ENCODE measurements around the gene TFCP2L1. TPM values are rescaled to one million over a fixed set of nuclear protein-coding genes. Genes with fewer than 3 reads are reported as not detected.
"Not testable (repeated sequence)": the region's sequence is repeated elsewhere in the genome, so short reads cannot be mapped to it uniquely, and the experiment has no call there.

TFCP2L1 gene
- total RNA-seq, 1 donor from 2014 or later = 4.6 TPM

DNA sequence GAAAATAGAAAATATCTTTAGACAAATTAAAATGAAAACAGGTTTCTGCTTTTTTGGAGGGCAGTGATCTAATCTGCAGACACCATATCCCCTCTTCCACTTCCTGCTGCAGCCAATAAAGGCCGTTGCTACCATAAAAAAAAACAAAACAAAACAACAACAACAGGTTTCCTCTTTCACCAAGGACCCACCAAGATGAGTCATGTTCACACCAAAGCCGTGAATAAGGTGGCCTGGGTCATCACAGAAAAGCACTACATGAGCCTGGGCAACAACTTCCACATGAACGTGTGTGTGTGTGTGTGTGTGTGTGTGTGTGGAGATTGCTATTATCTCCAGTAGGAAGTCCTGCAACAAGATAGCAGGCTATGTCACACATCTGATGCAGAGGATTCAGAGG is 24.8 kb upstream of the TFCP2L1 start:
- H3K27ac Mint-ChIP-seq = no peak overlapping the region
- DNase-seq (ENCODE audit: extremely low spot score, unreplicated experiment) = no peak
- H3K4me3 Mint-ChIP-seq = no peak overlapping the region
- H3K4me1 Mint-ChIP-seq (ENCODE audit: unreplicated experiment) = no peaks in the 10 kb centered on the region
- H3K9me3 Mint-ChIP-seq = no peaks in the 10 kb centered on the region
- peaks cover 12% of the 10 kb centered on the region for H3K27me3 Mint-ChIP-seq
- no peaks in the 10 kb centered on the region for H3K36me3 Mint-ChIP-seq
- no peak for TF ChIP-seq CTCF (conservative IDR thresholded peaks at IDR 0.05)

GRCh38 chr2:121309323-121309722 is 24.3 kb upstream of the TFCP2L1 start:
- no peak overlapping the region for H3K4me3 Mint-ChIP-seq
- no peaks in the 10 kb centered on the region for H3K4me1 Mint-ChIP-seq (ENCODE audit: unreplicated experiment)
- H3K27me3 Mint-ChIP-seq = peaks cover 13% of the 10 kb centered on the region

DNA sequence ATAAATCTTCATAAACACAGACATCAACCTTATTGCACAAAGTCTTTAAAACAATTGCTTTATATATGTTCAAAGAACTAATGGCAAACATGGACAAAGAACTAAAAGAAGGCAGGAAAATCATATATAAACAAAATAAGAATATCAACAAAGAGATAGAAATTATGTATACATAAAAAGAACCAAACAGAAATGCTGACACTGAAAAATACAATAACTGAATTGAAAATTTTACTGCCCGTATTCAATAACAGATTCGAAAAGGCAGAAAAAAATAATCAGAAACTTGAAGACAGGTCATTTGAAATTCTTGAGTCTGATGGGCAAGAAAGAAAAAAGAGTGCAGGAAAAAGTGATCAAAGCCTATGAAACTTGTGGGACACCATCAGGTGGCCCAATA is 22.0 kb upstream of the TFCP2L1 start:
- Mint-ChIP-seq H3K9me3 (no peaks in the 10 kb centered on the region), H3K27me3 (peaks cover 15% of the 10 kb centered on the region), H3K4me1 (ENCODE audit: unreplicated experiment) (no peaks in the 10 kb centered on the region), H3K36me3 (no peaks in the 10 kb centered on the region), H3K4me3 (no peak overlapping the region), H3K27ac (no peak overlapping the region)
- DNase-seq (ENCODE audit: extremely low spot score, unreplicated experiment) = no peak
- no peak for TF ChIP-seq CTCF (conservative IDR thresholded peaks at IDR 0.05)

More at GRCh38 chr2:121309323-121309722, 24.3 kb upstream of the TFCP2L1 start:
- no peak overlapping the region for H3K27ac Mint-ChIP-seq
- TF ChIP-seq CTCF (conservative IDR thresholded peaks at IDR 0.05) = no peak
- H3K9me3 Mint-ChIP-seq = no peaks in the 10 kb centered on the region
- H3K36me3 Mint-ChIP-seq = no peaks in the 10 kb centered on the region
- DNase-seq (ENCODE audit: extremely low spot score, unreplicated experiment) = no peak

DNA sequence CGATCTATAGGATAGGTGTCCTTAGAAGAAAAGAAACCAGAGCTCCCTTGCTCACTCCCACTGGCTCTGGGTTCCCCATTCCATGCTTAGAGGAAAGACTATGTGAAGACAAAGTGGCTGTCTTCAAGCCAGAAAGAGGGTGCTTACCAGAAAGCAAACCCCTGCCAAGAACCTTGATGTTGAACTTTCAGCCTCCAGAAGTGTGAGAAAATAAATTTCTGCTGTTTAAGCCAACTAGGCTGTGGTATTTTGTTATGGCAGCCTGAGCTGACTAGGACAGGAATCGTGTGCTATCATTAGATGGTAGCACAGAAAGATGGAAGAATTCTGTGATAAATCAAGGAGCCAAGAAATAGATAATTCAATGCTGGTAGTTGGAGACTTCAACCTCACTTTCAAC is 19.9 kb upstream of the TFCP2L1 start:
- no peaks in the 10 kb centered on the region for H3K9me3 Mint-ChIP-seq
- TF ChIP-seq CTCF (conservative IDR thresholded peaks at IDR 0.05) = no peak
- H3K4me1 Mint-ChIP-seq (ENCODE audit: unreplicated experiment) = no peaks in the 10 kb centered on the region
- H3K27me3 Mint-ChIP-seq = peaks cover 18% of the 10 kb centered on the region
- H3K36me3 Mint-ChIP-seq = no peaks in the 10 kb centered on the region
- DNase-seq (ENCODE audit: extremely low spot score, unreplicated experiment) = no peak
- no peak overlapping the region for H3K27ac Mint-ChIP-seq
- no peak overlapping the region for H3K4me3 Mint-ChIP-seq

DNA sequence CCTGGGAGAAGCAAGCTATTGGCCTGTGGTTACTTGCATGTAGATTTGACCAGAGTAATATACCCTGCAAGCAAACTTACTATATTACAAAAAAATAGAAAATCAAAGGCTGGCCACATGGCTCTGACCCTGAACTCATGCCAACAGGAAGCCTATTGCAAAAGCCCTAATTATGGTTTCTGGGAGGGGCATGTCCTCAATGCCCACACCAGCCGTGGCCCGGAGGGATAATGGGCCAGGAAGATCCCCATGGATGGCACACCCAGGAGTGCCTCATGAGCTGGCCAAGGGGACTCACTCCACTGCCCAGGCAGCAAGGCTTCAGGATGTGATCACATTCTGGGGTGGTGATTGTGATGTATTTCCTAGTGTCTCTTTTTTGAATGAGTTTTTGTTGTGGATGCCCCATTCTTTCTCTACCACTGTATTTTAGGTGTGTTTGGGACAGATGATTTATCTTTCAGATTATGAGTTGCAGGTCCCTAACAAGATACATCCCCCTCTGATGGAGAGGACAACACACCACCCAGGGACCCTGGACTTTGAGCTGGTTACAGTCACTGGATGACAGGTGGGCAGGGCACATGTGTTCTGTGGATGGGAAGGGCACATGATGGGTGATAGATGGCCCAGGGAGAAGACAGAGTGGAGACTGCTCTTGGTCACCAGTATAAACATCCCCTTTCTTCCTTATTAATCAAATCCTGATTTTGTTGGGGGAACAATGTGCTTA is 18.7 kb upstream of the TFCP2L1 start:
- H3K27me3 Mint-ChIP-seq = peaks cover 17% of the 10 kb centered on the region
- no peak for TF ChIP-seq CTCF (conservative IDR thresholded peaks at IDR 0.05)
- no peaks in the 10 kb centered on the region for H3K4me1 Mint-ChIP-seq (ENCODE audit: unreplicated experiment)
- H3K4me3 Mint-ChIP-seq = no peak overlapping the region
- no peaks in the 10 kb centered on the region for H3K36me3 Mint-ChIP-seq
- H3K9me3 Mint-ChIP-seq = no peaks in the 10 kb centered on the region
- H3K27ac Mint-ChIP-seq = no peak overlapping the region
- no peak for DNase-seq (ENCODE audit: extremely low spot score, unreplicated experiment)

DNA sequence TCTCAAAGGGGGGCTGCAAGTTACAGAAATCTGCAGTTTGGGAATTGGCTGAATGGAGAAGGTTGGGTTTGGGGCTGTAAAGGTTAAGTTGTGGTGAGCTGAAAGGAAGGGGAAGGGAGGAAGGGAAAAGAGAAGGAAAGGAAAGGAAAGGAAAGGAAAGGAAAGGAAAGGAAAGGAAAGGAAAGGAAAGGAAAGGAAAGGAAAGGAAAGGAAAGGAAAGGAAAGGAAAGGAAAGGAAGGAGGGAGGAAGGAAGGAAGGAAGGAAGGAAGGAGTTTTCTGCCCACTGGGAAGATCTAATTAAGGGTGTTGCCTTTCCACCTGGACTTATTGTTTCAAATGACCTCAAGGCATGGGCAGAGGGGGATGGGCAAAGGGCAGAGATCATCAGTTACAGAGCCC is 16.2 kb upstream of the TFCP2L1 start:
- peaks cover 14% of the 10 kb centered on the region for H3K27me3 Mint-ChIP-seq
- H3K4me1 Mint-ChIP-seq (ENCODE audit: unreplicated experiment); DNase-seq (ENCODE audit: extremely low spot score, unreplicated experiment); H3K27ac Mint-ChIP-seq; H3K9me3 Mint-ChIP-seq; H3K4me3 Mint-ChIP-seq; H3K36me3 Mint-ChIP-seq: not testable (repeated sequence)
